NOMO-1 treated with DMSO at 0.1 percent for 48 hours (cell line): ENCODE data around the gene AVPR2.
A peak's percentile ranks its signal among the peaks of the same experiment; 100 is the strongest.

Source experiments
- DNase-seq: peaks from one replicate; lab custom pipeline; 2025; ENCODE audit not compliant: unreplicated experiment; lab: John Stamatoyannopoulos, UW

Gene AVPR2

DNA sequence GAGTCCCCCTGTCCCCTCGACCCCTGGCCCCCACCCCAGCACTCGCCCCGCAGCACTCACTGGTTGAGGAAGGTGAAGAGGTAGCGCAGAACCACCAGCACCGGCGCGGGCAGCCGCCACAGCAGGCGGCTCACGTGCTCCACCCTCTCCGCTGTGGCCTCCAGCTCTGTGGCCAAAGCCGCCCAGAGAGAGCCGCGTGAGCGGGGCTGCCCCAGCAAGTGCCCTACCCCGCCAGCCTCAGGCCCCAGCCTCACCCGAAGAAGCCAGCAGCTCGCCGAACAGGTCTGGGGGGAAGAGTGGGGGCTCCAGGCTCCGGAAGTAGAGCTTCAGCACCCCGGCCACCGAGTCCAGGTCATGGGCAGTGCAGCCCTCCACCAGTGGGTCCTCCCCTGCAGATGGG, 6.0 kb downstream of the AVPR2 start:
- DNase-seq: no peak

DNA sequence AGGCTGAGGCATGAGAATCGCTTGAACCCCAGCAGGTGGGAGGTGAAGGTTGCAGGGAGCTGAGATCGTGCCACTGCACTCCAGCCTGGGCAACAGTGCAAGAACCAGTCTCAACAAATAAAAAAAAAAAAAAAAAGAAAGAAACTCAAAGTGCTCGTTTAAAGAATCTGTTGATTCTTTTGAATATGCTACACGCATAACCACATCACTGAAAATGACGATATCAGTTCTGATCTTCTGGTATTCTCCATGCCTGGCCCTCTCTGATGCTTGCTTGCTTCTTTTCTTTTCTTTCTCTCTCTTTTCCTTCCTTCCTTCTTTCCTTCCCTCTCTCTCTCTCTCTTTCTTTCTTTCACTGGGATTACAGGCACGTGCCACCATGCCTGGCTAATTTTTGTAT, 7.3 kb downstream of the AVPR2 start:
- no peak for DNase-seq

DNA sequence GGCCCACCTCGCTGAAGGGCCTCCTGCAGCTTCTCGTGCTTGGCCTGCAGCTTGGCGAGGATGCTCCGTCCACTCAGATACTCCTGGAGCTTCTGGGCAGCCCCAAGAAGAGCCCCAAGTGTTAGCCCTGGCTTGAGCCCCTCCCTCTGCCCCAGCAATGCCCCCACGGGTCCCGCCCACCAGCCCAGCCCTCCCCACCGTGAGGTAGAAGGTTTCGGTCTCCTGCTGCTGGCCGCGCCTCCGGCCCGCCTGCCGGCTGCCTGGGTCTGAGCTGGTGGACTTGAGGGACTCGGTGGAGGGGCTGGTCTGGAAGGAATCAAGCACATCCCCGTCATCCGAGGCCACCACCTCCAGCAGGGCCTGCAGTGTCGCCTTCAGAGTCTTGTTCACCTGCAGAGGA, 8.7 kb downstream of the AVPR2 start:
- no peak for DNase-seq

DNA sequence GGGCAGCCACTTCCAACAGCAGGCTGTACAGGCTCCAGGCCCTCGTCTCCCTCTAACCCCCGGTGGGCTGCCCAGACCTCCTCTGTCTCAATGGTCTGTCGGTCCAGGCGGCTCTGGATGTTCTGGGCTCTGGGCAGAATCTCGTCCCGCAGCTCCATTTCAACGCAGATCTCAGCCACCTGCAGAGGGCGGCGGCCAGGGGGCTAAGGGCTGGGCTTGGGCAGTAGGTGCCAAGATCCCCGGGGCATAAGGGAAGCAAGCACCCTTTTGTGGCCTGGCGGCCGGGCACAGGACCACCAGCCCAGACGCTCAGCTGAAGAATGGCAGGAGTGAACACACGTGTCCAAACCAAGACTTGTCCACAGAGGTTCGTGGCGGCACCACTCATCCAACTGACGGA, 9.2 kb downstream of the AVPR2 start:
- DNase-seq: no peak

DNA sequence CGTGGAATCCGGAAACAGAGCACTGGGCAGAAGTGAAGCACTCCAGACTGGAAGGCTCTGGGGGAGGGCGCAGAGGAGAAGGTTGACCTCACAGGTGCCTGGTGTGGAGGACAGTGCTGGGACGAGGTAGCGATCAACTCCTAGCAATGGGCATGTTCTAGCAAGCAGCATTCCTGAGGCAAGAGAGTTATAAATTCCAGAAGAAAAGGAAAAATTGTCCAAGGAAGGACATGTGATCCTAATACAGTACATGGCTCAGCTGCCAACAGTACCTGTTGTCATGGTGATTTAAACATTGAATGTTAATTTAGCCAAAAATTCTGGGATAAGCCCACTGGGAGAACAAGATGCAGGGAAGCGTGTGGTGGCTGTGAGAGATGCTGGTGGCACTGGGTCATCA, 13.4 kb downstream of the AVPR2 start:
- no peak for DNase-seq

DNA sequence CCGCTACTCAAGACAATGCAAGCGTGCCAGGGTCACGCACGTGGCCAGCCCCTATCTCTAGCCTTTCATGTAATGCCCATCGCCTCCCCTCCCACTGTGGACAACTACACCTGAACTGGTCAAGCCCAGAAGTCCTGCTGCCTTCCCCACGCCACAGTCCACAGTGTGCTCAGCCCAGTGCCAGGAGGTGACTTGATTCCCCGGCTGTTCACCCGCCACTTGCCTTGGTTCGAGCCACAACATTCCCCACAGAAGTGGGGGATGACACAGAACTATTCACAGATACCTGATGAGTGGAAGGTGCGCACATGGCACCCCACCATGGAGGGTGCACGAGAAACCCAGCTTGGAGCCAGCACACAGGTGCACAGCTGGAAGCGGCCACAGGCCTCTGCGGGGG, 14.8 kb downstream of the AVPR2 start:
- no peak for DNase-seq

DNA sequence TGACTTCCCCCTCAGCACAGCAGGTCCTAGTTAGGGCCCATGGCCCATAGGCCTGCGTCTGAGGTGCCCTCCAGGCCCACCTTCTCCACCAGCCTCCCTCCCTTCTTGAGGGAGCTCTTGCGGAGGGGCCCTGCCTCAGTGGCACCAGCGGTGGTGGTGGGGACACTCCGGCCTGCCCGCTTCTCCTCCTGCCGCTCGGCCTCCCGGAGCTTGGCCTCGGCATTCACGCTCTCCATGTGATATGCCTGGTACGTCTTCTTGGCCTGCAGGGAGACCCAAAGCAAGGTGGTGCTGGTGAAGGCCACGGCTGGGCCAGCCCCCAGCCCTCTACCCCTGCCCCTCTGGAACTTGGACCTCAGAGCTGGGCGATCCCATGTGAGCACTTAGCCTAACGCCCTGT, 16.1 kb downstream of the AVPR2 start:
- no peak for DNase-seq

DNA sequence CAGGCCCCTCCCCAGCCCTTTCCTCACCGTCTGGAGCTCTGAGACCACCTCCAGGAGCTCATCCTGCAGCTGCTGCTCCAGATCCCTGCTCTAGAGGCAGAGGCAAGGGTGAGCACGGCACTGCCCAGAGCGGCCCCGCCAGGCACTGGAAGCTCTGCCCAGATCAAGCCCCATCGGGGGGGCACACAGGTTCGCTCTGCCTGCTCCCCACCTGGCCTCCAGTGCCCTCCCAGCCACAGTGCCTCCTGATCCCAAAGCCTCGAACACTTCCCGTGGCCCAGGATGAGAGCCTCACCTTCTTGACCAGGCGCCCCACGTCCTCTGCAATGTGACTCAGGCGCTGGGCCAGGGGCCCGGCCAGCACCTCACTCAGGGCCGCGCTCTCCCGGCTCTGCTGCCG, 16.6 kb downstream of the AVPR2 start:
- no peak for DNase-seq

DNA sequence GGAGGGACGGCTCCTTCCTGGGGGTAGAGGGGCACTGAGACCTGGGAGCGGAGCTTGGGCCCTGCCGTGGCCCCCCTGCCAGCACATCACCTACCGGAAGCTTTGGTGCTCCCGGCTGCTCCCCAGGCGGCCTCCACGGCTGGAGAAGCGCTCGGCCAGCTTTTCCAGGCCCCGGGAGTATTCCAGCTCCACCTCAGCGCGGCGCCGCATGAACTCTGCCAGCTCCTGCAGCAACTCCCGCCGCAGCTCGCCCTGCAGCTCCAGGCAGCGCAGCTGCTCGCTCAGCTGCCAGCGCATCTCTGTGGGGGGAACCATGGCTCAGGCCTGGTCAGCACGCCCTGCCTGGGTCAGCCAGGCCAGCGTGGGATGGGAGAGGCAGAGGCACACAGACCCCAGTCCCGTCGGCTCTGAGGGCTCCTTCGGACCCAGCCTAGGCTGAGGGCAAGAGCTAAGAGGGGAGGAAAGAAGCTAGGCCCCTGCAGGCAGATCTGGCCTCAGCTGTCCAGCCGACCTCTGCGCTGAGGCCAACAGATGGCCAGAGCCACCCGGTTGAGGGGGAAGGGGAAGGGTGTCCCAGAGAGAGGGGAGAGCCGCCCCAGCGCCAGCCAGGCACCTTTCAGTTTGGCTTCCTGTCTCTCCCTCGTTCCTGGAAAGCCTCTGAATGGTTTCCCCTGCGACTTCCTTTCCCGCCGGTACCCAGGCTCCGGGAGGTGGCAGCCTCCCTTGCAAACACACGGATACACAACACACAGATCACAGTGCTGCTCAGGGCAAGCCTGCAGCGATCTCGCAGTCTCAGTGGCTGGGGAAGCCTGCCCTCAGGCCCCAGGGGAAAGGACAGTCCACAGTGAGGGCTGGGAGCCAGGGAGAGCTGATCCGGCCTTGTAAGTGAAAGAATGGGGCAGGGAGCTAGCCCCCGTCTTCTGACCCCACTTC, 17.3 kb downstream of the AVPR2 start:
- no peak for DNase-seq

DNA sequence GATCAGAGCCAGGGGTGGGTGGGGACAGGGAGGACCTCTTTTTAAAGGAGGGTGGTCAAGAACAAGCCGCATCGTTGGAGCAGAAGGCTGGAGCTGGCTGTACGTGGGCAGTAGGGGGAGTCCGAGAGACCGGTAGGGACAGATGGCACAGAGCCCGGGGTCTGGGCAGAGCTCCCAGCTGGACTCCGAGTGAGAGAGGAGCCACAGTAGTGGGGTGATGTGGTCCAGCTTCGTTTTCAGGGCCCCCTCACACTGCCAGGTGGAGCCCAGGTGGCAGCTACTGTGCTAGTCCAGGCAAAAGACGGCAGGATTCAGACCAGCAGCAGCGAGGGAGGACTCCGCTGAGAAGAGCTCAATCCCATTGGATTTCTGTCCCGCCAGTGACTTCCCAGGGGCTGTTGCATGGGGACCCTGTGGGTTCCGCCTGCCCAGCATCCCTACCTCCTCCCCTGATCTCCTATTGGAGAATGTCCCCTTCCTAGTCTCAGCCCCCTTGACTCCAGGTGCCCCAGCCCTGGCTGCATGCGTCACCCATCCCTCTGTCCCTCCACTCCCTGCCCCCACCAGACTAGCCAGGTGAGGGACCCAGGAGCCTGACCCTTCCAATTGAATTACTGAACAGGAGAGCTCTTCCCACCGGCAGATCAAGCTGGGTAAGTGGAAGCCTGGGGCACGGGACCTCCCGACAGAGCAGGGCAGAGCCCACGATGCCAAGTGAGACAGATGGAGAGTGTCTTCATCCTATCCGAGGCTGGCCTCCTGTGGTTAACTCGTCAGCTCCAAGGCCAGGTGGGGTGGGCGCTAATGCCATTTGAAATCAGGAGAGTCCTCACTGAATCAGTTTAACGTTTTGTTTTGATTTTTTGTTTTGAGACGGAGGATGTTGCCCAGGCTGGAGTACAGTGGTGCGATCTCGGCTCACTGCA, 18.7 kb downstream of the AVPR2 start:
- no peak for DNase-seq

DNA sequence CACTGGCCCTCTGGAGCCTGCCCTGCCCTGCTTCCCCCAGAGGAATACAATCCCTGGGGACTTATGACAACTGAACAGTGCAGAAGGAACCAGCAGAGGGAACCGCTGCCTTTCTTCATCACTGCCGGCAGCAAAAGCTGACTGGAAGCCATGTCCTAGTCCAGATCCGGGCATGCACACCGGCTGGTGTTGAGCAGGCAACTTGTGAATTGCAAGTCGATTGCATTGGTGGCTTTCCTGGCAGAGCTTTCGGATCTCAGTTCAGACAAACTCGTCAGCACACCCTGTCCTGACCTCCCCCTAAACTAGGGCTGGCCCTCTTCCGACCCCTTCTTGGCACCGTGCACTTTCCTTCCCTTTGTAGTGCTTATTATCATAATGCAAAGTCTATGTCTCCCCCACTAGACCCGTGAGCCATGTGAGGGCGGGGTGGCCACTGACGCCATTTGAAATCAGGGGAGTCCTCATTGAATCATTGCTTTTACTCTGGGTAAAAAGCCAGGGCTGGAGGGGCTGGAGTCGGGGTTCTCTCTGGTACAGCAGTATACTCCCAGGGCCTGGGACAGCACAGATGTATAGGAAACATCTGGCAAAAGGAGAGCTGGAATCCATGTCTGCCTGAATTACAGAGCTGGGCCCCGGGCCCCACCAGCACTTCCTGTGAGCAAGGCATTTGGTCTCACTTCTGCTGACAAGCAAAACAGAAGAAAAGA, 19.8 kb downstream of the AVPR2 start:
- peak; percentile 51 for DNase-seq

DNA sequence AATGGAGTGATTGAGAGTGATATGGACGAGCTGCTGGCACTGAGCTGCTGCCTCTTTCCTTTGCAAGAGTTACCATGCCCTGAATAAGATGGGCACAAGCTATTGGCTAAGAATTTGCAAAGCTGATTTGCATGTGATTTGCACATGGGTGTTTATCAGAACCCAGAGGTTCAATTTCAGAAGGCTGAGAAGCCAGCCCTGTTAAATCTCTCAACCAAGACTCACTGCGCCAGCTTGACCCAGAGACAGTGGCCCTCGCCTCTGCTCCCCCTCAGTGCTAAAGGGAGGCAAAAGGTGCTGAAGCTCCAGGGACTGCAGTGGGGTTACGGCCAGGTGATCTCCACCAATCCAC, 20.9 kb downstream of the AVPR2 start:
- peak; percentile 19 for DNase-seq

DNA sequence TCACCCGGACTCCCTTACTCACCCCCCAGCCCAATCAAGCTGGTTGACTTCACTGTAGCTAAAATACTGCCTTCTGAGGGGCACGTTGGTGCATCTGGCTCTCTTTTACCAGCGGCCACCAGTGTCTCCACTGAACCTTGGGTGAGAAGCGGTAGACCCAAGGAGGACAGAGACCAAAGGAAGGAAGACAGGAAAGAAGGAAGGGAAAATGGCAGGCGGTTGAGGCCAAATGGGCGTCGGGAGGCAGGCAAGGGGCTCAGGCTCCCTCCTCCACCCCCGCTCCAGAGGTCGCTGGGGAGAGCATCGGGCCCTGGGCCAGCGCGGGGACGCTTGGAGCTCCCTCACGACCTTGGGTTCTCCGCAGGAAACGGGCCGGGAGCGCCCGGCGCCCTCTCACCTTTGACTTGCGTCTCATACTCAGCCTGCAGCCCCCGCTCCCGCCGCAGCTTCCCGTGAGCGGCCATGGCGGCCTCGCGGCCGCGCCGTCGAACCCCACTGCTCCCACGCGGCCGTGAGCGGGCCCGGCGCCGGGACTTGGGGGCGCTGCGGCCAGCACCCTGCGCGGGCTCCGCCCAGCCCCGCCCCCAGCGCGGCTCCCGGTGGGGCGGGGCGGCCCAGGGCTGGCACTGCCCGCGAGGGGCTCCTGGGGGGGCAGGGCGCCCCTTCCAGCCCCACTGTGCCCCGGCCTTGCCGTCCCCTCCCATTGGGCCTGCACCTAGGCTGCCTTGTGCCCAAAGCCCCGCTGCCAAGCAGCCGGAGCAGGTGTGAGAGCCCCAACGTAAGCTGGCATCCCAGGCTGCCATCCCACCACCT, 21.5 kb downstream of the AVPR2 start, which contains the start of gene ARHGAP4:
Gene ARHGAP4 (minus strand): TSS at position 526 of the 813 bp plus-strand sequence. CDS start 62 bp downstream, at position 464.
- DNase-seq: peak; percentile 28

DNA sequence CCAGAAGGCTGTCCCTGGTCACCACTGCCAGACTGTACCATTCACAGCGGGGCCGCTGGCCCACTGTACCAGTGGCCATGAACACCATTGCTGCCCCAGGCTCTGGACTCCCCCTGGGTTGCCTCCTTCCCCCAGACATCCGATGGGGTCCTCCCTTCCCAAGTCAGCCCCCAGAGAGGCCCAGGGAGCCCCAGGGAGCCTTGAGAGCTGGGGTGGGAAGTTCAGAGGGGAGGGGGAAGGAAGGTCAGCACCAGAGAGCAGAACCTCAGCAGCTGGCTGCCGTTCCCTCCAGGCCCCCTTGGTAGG, 22.0 kb downstream of the AVPR2 start:
- DNase-seq: peak; percentile 57

DNA sequence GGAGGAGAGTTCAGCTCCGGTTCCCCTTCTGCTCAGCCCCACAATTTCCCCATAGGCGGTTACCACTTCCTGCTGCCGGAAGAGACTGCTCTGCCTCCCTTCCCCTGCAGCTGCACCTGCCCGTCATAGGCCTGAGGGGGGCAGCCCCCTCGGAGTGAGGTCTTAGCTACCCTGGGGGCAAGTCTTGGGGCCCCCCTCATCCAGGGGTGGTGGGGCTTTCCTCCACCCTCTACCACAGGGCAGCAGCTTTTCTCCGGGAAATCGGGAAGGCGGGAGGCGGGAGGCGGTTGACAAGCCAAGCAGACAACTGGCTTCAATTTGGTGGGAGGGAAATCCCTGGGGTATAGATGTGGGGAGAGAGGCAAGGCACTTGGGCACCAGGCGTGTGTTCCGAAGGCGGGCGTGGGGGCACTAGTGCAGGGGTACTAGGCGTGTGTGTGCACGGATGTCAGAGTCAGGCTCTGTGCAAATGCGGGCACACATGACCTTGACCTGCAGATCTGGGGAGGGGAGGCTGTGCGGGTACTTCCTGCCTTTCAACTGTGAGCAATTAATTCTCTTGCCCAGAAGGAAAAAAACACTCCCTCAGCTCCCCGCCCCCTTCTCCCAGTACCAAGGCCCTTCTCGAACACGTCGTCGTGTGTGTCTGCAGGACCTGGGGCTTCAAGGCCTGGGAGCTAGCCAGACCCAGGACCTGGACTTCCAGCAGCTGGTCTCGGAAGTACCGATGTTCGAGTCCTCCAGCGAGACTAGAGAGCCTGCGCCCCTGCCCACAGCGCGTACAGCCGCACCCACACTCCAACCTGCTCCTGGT, 22.6 kb downstream of the AVPR2 start:
- DNase-seq: peak; percentile 94

DNA sequence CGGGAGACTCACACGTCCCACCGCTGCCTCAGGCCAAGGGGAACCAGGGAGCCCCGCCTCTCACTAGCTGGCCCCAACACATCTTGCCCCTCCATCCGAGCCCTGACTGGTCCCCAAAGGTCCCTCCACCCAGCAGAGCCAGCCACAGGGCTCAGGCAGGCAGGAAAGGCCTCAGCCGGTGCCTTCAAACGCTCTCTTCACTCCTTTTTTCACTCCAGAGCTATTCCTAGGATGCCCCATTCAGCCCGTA, 23.1 kb downstream of the AVPR2 start:
- DNase-seq: no peak

DNA sequence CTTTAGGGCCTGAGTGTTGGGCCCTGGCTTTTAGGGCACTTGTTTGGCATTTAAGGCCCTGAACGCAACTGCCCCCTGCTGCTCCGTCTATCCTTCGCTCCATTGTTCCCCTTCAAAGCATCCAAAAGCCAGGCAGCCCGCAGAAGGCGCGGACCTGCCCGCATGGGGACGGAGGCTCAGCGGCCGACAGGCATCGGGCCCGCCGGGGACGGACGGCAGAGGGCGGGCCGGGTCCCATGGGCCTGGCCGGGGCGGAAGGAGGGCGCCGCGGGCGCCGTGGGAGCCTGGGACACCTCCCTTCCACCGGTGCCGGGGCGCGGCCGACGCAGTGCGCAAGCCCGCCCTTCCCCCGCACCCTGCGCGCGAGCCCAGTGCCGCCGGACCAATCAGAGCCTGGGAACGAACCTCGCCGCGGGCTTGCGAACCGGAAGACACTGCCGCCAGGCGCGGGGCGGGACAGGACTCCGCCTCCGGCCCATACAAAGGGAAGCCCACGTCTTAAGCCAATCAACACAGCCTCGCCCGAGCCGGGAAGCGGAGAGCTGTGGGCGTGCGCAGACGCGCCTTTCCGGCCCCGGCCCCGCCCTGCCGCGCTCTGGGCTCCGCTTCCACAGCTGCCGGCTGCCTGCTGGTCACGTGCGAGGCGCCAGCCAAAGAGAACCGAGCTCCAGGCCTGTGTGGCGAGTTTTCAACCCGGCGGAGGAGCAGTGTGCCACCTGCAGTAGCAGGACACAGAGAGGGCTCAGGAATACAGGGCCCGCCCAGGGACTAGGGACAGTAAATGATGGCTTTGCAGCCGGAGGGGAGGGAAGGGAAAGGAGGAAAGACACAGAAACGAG, 23.7 kb downstream of the AVPR2 start:
- DNase-seq: peak; percentile 97

DNA sequence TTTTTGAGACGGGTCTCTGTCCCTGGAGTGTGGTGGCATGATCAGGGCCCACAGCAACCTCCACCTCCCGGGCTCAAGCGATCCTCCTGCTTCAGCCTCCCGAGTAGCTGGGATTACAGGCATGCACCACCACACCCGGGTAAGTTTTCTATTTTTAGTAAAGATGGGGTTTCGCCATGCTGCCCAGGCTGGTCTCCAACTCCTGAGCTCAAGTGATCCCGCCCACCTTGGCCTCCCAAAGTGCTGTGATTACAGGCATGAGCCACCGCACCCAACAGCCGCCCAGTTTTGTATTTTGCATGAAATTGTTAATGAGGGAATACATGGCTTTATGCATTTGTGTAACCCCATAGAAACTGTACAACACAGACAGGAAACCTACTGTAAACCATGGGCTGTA, 24.4 kb downstream of the AVPR2 start:
- DNase-seq: no peak

DNA sequence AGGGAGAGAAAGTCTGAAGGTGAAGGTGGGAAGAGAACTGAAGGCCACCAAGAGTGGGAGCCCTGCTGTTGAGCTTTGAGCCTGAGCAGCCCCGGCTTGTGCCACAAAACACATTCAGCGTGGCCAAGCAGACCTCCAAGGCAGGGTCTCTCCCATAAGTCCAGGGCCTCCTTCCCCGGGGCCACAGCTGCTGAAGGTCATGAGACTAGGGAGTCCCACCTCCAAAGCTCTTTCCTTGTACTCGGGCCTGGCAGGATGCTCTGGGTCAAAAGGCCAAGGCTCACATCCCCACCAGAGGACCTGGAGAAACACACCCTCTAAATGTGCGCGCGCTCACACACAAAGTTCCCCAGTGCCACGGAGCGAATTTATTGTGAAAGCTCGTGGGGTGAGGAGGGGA, 25.1 kb downstream of the AVPR2 start:
- DNase-seq: no peak
